SK-N-SH (cell line): Measurements from ENCODE around the gene SRCIN1.
"Not testable (repeated sequence)": the region's sequence is repeated elsewhere in the genome, so short reads cannot be mapped to it uniquely, and the experiment has no call there.

ENCODE experiments used
- CHD2 ChIP-seq: fragments of 150-350 bp; IDR thresholded peaks from 2 replicates; pipeline ENCODE4 v1.6.1; 2018; ENCODE audit warnings: low read length; ENCODE audit not compliant: partially characterized antibody
- TAF1 ChIP-seq: IDR thresholded peaks from 2 replicates; pipeline ENCODE4 v1.6.1; 2012; ENCODE audit warnings: low read depth, mild to moderate bottlenecking, low read length, moderate library complexity, borderline replicate concordance
- TCF12 ChIP-seq: IDR thresholded peaks from 2 replicates; pipeline ENCODE4 v1.4.0; 2012
- YY1 ChIP-seq: IDR thresholded peaks from 2 replicates; pipeline ENCODE4 v1.4.0; 2012; ENCODE audit warnings: low read depth, mild to moderate bottlenecking
- TF ChIP-seq, protein P1 (sequence below): IDR thresholded peaks from 2 replicates; pipeline ENCODE4 v1.4.0; 2012; ENCODE audit warnings: low read depth, borderline replicate concordance
- TF ChIP-seq, protein P2 (sequence below): fragments of 200-600 bp; sonication (generic); IDR thresholded peaks from 2 replicates; pipeline ENCODE4 v1.6.1; 2017; ENCODE audit warnings: antibody characterized with exemption, mild to moderate bottlenecking, moderate library complexity
- TF ChIP-seq, protein P3 (sequence below): IDR thresholded peaks from 2 replicates; pipeline ENCODE4 v1.6.1; 2012; ENCODE audit warnings: mild to moderate bottlenecking, low read depth, low read length, moderate library complexity
- TF ChIP-seq, protein P4 (sequence below): IDR thresholded peaks from 2 replicates; pipeline ENCODE4; 2012
- TF ChIP-seq, protein P5 (sequence below): IDR thresholded peaks from 2 replicates; pipeline ENCODE4 v1.4.0; 2012; ENCODE audit warnings: low read depth

DNA sequence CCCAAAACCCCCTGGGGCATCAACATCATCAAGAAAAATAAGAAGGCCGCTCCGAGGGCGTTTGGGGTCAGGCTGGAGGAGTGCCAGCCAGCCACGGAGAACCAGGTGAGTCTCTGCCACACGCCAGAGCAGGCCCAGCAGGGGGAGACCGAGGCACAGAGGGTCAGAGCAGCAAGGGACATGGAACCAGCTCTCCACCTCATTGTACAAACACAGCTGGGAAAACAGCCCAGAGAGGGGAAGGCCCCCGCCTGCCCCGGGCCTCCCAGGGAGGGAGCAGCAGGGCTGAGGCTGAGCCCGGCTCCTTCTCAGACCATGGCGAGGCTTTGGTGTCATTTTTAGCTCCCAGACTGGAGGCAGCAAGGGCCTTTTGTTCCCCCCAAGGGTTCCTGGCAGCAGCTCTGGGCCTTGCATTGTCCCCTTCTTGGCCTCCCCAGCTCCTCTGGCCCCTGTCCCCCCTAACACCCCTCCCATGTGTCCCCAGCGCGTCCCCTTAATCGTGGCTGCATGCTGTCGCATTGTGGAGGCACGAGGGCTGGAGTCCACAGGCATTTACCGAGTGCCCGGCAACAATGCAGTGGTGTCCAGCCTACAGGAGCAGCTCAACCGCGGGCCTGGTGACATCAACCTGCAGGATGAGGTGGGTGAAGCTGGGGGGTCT, 123.6 kb downstream of the SRCIN1 start:
- TF ChIP-seq, protein P1, sequence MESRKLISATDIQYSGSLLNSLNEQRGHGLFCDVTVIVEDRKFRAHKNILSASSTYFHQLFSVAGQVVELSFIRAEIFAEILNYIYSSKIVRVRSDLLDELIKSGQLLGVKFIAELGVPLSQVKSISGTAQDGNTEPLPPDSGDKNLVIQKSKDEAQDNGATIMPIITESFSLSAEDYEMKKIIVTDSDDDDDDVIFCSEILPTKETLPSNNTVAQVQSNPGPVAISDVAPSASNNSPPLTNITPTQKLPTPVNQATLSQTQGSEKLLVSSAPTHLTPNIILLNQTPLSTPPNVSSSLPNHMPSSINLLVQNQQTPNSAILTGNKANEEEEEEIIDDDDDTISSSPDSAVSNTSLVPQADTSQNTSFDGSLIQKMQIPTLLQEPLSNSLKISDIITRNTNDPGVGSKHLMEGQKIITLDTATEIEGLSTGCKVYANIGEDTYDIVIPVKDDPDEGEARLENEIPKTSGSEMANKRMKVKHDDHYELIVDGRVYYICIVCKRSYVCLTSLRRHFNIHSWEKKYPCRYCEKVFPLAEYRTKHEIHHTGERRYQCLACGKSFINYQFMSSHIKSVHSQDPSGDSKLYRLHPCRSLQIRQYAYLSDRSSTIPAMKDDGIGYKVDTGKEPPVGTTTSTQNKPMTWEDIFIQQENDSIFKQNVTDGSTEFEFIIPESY, result not testable (repeated sequence)
- TF ChIP-seq, protein P2, sequence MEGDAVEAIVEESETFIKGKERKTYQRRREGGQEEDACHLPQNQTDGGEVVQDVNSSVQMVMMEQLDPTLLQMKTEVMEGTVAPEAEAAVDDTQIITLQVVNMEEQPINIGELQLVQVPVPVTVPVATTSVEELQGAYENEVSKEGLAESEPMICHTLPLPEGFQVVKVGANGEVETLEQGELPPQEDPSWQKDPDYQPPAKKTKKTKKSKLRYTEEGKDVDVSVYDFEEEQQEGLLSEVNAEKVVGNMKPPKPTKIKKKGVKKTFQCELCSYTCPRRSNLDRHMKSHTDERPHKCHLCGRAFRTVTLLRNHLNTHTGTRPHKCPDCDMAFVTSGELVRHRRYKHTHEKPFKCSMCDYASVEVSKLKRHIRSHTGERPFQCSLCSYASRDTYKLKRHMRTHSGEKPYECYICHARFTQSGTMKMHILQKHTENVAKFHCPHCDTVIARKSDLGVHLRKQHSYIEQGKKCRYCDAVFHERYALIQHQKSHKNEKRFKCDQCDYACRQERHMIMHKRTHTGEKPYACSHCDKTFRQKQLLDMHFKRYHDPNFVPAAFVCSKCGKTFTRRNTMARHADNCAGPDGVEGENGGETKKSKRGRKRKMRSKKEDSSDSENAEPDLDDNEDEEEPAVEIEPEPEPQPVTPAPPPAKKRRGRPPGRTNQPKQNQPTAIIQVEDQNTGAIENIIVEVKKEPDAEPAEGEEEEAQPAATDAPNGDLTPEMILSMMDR, result not testable (repeated sequence)
- TF ChIP-seq TCF12, CHD2, YY1, TAF1: not testable (repeated sequence)
- TF ChIP-seq, protein P3, sequence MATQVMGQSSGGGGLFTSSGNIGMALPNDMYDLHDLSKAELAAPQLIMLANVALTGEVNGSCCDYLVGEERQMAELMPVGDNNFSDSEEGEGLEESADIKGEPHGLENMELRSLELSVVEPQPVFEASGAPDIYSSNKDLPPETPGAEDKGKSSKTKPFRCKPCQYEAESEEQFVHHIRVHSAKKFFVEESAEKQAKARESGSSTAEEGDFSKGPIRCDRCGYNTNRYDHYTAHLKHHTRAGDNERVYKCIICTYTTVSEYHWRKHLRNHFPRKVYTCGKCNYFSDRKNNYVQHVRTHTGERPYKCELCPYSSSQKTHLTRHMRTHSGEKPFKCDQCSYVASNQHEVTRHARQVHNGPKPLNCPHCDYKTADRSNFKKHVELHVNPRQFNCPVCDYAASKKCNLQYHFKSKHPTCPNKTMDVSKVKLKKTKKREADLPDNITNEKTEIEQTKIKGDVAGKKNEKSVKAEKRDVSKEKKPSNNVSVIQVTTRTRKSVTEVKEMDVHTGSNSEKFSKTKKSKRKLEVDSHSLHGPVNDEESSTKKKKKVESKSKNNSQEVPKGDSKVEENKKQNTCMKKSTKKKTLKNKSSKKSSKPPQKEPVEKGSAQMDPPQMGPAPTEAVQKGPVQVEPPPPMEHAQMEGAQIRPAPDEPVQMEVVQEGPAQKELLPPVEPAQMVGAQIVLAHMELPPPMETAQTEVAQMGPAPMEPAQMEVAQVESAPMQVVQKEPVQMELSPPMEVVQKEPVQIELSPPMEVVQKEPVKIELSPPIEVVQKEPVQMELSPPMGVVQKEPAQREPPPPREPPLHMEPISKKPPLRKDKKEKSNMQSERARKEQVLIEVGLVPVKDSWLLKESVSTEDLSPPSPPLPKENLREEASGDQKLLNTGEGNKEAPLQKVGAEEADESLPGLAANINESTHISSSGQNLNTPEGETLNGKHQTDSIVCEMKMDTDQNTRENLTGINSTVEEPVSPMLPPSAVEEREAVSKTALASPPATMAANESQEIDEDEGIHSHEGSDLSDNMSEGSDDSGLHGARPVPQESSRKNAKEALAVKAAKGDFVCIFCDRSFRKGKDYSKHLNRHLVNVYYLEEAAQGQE, result not testable (repeated sequence)
- TF ChIP-seq, protein P4, sequence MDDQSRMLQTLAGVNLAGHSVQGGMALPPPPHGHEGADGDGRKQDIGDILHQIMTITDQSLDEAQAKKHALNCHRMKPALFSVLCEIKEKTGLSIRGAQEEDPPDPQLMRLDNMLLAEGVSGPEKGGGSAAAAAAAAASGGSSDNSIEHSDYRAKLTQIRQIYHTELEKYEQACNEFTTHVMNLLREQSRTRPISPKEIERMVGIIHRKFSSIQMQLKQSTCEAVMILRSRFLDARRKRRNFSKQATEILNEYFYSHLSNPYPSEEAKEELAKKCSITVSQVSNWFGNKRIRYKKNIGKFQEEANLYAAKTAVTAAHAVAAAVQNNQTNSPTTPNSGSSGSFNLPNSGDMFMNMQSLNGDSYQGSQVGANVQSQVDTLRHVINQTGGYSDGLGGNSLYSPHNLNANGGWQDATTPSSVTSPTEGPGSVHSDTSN, result not testable (repeated sequence)
- TF ChIP-seq, protein P5, sequence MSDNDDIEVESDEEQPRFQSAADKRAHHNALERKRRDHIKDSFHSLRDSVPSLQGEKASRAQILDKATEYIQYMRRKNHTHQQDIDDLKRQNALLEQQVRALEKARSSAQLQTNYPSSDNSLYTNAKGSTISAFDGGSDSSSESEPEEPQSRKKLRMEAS, result not testable (repeated sequence)
